ENCODE data around the gene MSRB3. TPM values are rescaled to one million over a fixed set of nuclear protein-coding genes. Genes with fewer than 3 reads are reported as not detected.

Gene MSRB3
- total RNA-seq, 1 donor from 2014 or later: 61.3 TPM

DNA sequence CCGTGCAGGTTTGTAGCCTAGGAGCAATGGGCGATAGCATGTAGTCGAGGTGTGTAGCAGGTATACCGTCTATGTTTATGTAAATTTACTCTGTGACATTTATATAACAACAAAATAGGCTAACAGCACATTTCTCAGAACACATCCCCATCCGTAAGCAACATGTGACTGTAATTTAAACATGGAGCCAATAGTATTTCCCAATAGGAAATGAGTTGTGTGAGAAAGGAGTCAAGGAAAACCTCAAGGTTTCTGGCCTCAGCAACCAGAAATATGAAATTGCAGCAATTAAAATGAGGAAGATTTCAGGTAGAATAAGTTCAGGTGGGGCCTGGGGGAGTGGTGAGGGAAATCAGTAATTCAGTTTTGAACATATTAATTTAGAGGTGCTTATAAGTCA lies 136.0 kb downstream of the MSRB3 start:
- Histone ChIP-seq H3K4me3 (no peak overlapping the region), H3K27me3 (no peaks in the 10 kb centered on the region), H3K27ac (no peak overlapping the region), H3K4me1 (peaks cover 6% of the 10 kb centered on the region), H3K36me3 (no peaks in the 10 kb centered on the region), H3K9me3 (no peaks in the 10 kb centered on the region)
- no peak for TF ChIP-seq CTCF (IDR thresholded peaks at IDR 0.05)
- DNase-seq: no peak
- intact Hi-C loops (cut with DNase I): no loop called here
- ATAC-seq: no peak

GRCh38 chr12:65415826-65416225 lies 137.3 kb downstream of the MSRB3 start:
- no peaks in the 10 kb centered on the region for H3K36me3 ChIP-seq

GRCh38 chr12:65419284-65420072 lies 141.0 kb downstream of the MSRB3 start:
- intact Hi-C loops (cut with DNase I): no loop called here
- no peak overlapping the region for H3K4me3 ChIP-seq
- H3K27me3 ChIP-seq: no peaks in the 10 kb centered on the region
- H3K9me3 ChIP-seq: peaks cover 5% of the 10 kb centered on the region
- no peak overlapping the region for H3K27ac ChIP-seq
- TF ChIP-seq CTCF (IDR thresholded peaks at IDR 0.05): no peak
- ATAC-seq (no peak), DNase-seq (no peak)
- H3K36me3 ChIP-seq: no peaks in the 10 kb centered on the region
- no peaks in the 10 kb centered on the region for H3K4me1 ChIP-seq

More at GRCh38 chr12:65415826-65416225, 137.3 kb downstream of the MSRB3 start:
- ATAC-seq (no peak), DNase-seq (no peak)
- H3K4me1 ChIP-seq: no peaks in the 10 kb centered on the region
- no peak overlapping the region for H3K27ac ChIP-seq
- intact Hi-C loops (cut with DNase I): no loop called here
- peaks cover 1% of the 10 kb centered on the region for H3K9me3 ChIP-seq
- no peaks in the 10 kb centered on the region for H3K27me3 ChIP-seq
- no peak overlapping the region for H3K4me3 ChIP-seq
- no peak for TF ChIP-seq CTCF (IDR thresholded peaks at IDR 0.05)

- no peak for ATAC-seq
- intact Hi-C loops (cut with DNase I): no loop called here
These were observed 142.5 kb downstream of the MSRB3 start for GRCh38 chr12:65420941-65421340.

DNA sequence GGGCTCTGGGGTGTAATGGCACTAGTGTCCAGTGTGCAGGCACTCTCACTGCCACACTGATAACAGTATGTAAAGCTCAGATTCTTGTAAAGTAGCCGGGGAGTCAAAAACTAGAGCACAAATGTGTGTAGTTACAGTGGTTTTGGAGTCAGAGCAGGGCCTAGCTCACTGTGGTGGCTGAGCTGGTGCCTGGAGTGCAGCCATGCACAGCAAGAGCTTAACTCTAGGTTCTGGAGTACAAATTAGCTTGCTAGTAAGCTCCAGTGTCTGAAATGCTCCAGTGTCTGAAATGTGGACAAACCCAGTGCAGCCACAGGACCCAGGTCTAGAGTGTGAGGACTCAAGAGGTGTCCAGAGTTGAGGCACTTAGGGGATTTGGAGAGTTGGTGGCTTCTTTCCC lies 149.2 kb downstream of the MSRB3 start:
- intact Hi-C loops (cut with DNase I): no loop called here
- no peaks in the 10 kb centered on the region for H3K27me3 ChIP-seq
- no peak overlapping the region for H3K27ac ChIP-seq
- no peak for TF ChIP-seq CTCF (IDR thresholded peaks at IDR 0.05)
- H3K36me3 ChIP-seq: no peaks in the 10 kb centered on the region
- peaks cover 8% of the 10 kb centered on the region for H3K4me1 ChIP-seq
- ATAC-seq (no peak), DNase-seq (no peak)
- H3K4me3 ChIP-seq: no peak overlapping the region
- H3K9me3 ChIP-seq: peaks cover 9% of the 10 kb centered on the region

More at GRCh38 chr12:65420941-65421340, 142.5 kb downstream of the MSRB3 start:
- no peak for TF ChIP-seq CTCF (IDR thresholded peaks at IDR 0.05)
- Histone ChIP-seq H3K36me3 (no peaks in the 10 kb centered on the region), H3K27me3 (no peaks in the 10 kb centered on the region), H3K9me3 (peaks cover 5% of the 10 kb centered on the region), H3K27ac (no peak overlapping the region), H3K4me1 (no peaks in the 10 kb centered on the region), H3K4me3 (no peak overlapping the region)
- DNase-seq: no peak

Measured in upper lobe of right lung (tissue), 1 donor.